Osteoblast (primary cell): Measurements from ENCODE around the gene DPYSL4. TPM values are rescaled to one million over a fixed set of nuclear protein-coding genes. Genes with fewer than 3 reads are reported as not detected.

Source experiments
- DNase-seq: peaks from one replicate; pipeline ENCODE4 v3.0.0; 2011; ENCODE audit warnings: low spot score, mixed read lengths; ENCODE audit not compliant: insufficient read length; ENCODE audit errors: missing footprints
- H2AFZ ChIP-seq: 2 replicates; pipeline ENCODE4 v1.6.0; 2011; ENCODE audit warnings: mild to moderate bottlenecking, low read length
- H3K27ac ChIP-seq: 2 replicates; pipeline ENCODE4 v1.5.1; 2011; ENCODE audit warnings: mild to moderate bottlenecking, low read depth, low read length, moderate library complexity
- H3K27me3 ChIP-seq: 2 replicates; pipeline ENCODE4 v1.6.0; 2012; ENCODE audit warnings: mild to moderate bottlenecking, control low read depth, inconsistent platforms, low read length, moderate library complexity; ENCODE audit not compliant: insufficient read depth
- H3K36me3 ChIP-seq: 2 replicates; pipeline ENCODE4 v1.5.1; 2011; ENCODE audit warnings: mild to moderate bottlenecking, low read length, control low read depth, moderate library complexity; ENCODE audit not compliant: insufficient read depth
- H3K4me1 ChIP-seq: 2 replicates; pipeline ENCODE4 v1.5.1; 2011; ENCODE audit warnings: mild to moderate bottlenecking, low read length, control low read depth, moderate library complexity; ENCODE audit not compliant: insufficient read depth
- H3K4me2 ChIP-seq: 2 replicates; pipeline ENCODE4 v1.6.0; 2011; ENCODE audit warnings: mild to moderate bottlenecking, low read length; ENCODE audit not compliant: insufficient read depth
- H3K4me3 ChIP-seq: fragments of 200-600 bp; sonication (generic); 3 replicates; pipeline ENCODE4 v1.5.1; 2012; ENCODE audit warnings: mild to moderate bottlenecking, low read length, inconsistent platforms; ENCODE audit not compliant: insufficient read depth
- H3K79me2 ChIP-seq: 2 replicates; pipeline ENCODE4 v1.6.0; 2012; ENCODE audit warnings: mild to moderate bottlenecking, low read length, control low read depth, inconsistent platforms; ENCODE audit not compliant: insufficient read depth
- H3K9me3 ChIP-seq: 2 replicates; pipeline ENCODE4 v1.5.1; 2011; ENCODE audit warnings: low read depth, low read length, control low read depth
- H4K20me1 ChIP-seq: 2 replicates; pipeline ENCODE4 v1.6.0; 2012; ENCODE audit warnings: mild to moderate bottlenecking, low read length, control low read depth; ENCODE audit not compliant: insufficient read depth
- CTCF ChIP-seq: IDR thresholded peaks from 2 replicates; pipeline ENCODE4 v1.5.1; 2011; ENCODE audit warnings: mild to moderate bottlenecking, low read depth, low read length, moderate library complexity; ENCODE audit errors: extremely low read depth
- total RNA-seq: library from RNA; depleted of rRNA; stranded (reverse); fragments of >200 nt; gene quantifications from 2 replicates; pipeline ENCODE4 v1.2.3, GENCODE V29; 2012

The DPYSL4 gene
- total RNA-seq, 1 donor = 0.72 TPM

- Histone ChIP-seq H2AFZ (no peak overlapping the region), H3K27me3 (peaks cover 11% of the 10 kb centered on the region), H3K27ac (no peak overlapping the region), H3K4me2 (no peak overlapping the region), H3K4me3 (no peak overlapping the region), H3K4me1 (no peaks in the 10 kb centered on the region), H3K9me3 (no peaks in the 10 kb centered on the region), H3K79me2 (no peaks in the 10 kb centered on the region), H3K36me3 (no peaks in the 10 kb centered on the region), H4K20me1 (no peaks in the 10 kb centered on the region)
- no peak for TF ChIP-seq CTCF
- DNase-seq = no peak
These were observed 13.6 kb upstream of the DPYSL4 start for GRCh38 chr10:132173185-132173584.

- Histone ChIP-seq H3K79me2 (no peaks in the 10 kb centered on the region), H3K4me3 (no peak overlapping the region), H3K36me3 (no peaks in the 10 kb centered on the region), H2AFZ (no peak overlapping the region), H3K27ac (no peak overlapping the region), H3K9me3 (no peaks in the 10 kb centered on the region), H4K20me1 (no peaks in the 10 kb centered on the region), H3K27me3 (peaks cover 14% of the 10 kb centered on the region), H3K4me1 (no peaks in the 10 kb centered on the region), H3K4me2 (no peak overlapping the region)
- TF ChIP-seq CTCF = no peak
- no peak for DNase-seq
These were observed 12.5 kb upstream of the DPYSL4 start for GRCh38 chr10:132174237-132174636.

- H4K20me1 ChIP-seq = no peaks in the 10 kb centered on the region
- H3K79me2 ChIP-seq = no peaks in the 10 kb centered on the region
- DNase-seq = no peak
- H3K36me3 ChIP-seq = no peaks in the 10 kb centered on the region
- H3K4me1 ChIP-seq = no peaks in the 10 kb centered on the region
- no peak overlapping the region for H3K4me2 ChIP-seq
- H3K27me3 ChIP-seq = peaks cover 14% of the 10 kb centered on the region
- H3K27ac ChIP-seq = no peak overlapping the region
- no peak for TF ChIP-seq CTCF
- H3K9me3 ChIP-seq = no peaks in the 10 kb centered on the region
- no peak overlapping the region for H2AFZ ChIP-seq
- H3K4me3 ChIP-seq = no peak overlapping the region
These were observed 11.3 kb upstream of the DPYSL4 start for GRCh38 chr10:132175408-132175807.

GRCh38 chr10:132175907-132176581 lies 10.7 kb upstream of the DPYSL4 start:
- Histone ChIP-seq H3K4me1 (no peaks in the 10 kb centered on the region), H2AFZ (no peak overlapping the region), H3K9me3 (no peaks in the 10 kb centered on the region), H3K79me2 (no peaks in the 10 kb centered on the region), H3K4me2 (no peak overlapping the region), H3K27me3 (peaks cover 14% of the 10 kb centered on the region), H3K36me3 (no peaks in the 10 kb centered on the region), H3K27ac (no peak overlapping the region), H3K4me3 (no peak overlapping the region), H4K20me1 (no peaks in the 10 kb centered on the region)
- TF ChIP-seq CTCF = no peak
- no peak for DNase-seq
